CD14-positive monocyte (primary cell): ENCODE measurements around the gene LRRC4C. TPM values are rescaled to one million over a fixed set of nuclear protein-coding genes. Genes with fewer than 3 reads are reported as not detected.

ENCODE experiments used
- DNase-seq, 3 donors: peaks; one replicate each; pipeline ENCODE4 v3.0.0-alpha.2; 2011 to 2022
- H2AFZ ChIP-seq: 2 replicates; pipeline ENCODE4 v1.6.0; 2012; ENCODE audit warnings: mild to moderate bottlenecking, low read depth, low read length, inconsistent platforms; ENCODE audit not compliant: insufficient read depth, poor library complexity, severe bottlenecking
- H3K27ac ChIP-seq, 2 donors: 1 replicate in 1 of 2; 2 replicates in 1 of 2; pipeline ENCODE4 v1.5.1; 2012 to 2013; ENCODE audit warnings: low read length in 2 of 2, control low read depth in 1 of 2, inconsistent platforms in 1 of 2, low read depth in 1 of 2, mild to moderate bottlenecking in 1 of 2
- H3K27me3 ChIP-seq, 2 donors: one replicate each; pipeline versions ENCODE4 v1.6.0 to v1.6.1; 2011 to 2013; ENCODE audit warnings: low read length in 2 of 2; ENCODE audit not compliant: control insufficient read depth in 2 of 2, insufficient read depth in 2 of 2
- H3K36me3 ChIP-seq, 2 donors: replicated peaks in 1 of 2; 1 replicate in 1 of 2; 2 replicates in 1 of 2; pipeline versions ENCODE4 v1.5.1 to v1.6.1; 2012 to 2013; ENCODE audit warnings: low read length in 2 of 2, control low read depth in 1 of 2, inconsistent platforms in 1 of 2, mild to moderate bottlenecking in 1 of 2; ENCODE audit not compliant: insufficient read depth in 2 of 2, control insufficient read depth in 1 of 2
- H3K4me1 ChIP-seq, 2 donors: 1 replicate in 1 of 2; 2 replicates in 1 of 2; pipeline versions ENCODE4 v1.5.1 to v1.6.1; 2012 to 2013; ENCODE audit warnings: low read length in 2 of 2, control low read depth in 1 of 2, inconsistent platforms in 1 of 2, mild to moderate bottlenecking in 1 of 2, moderate library complexity in 1 of 2; ENCODE audit not compliant: insufficient read depth in 2 of 2, control insufficient read depth in 1 of 2
- H3K4me2 ChIP-seq: replicated peaks from 2 replicates; pipeline ENCODE3; 2012; ENCODE audit warnings: low read length, moderate library complexity, mild to moderate bottlenecking; ENCODE audit not compliant: poor library complexity, severe bottlenecking; ENCODE audit errors: extremely low read depth
- H3K4me3 ChIP-seq, 3 experiments: fragments of 200-600 bp in 1 of 3; sonication (generic) in 1 of 3; replicated peaks in 1 of 3; 1 replicate in 2 of 3; 2 replicates in 1 of 3; pipeline ENCODE4 v1.5.1; 2011 to 2013; ENCODE audit warnings: low read length in 3 of 3, mild to moderate bottlenecking in 3 of 3, control low read depth in 2 of 3, low read depth in 2 of 3, inconsistent platforms in 1 of 3, moderate library complexity in 1 of 3
- H3K79me2 ChIP-seq: 2 replicates; pipeline ENCODE4 v1.6.0; 2012; ENCODE audit warnings: mild to moderate bottlenecking, control low read depth, inconsistent platforms, low read length, moderate library complexity; ENCODE audit not compliant: insufficient read depth
- H3K9ac ChIP-seq: 2 replicates; pipeline ENCODE4 v1.6.0; 2017; ENCODE audit warnings: low read length, mild to moderate bottlenecking; ENCODE audit not compliant: insufficient read depth, poor library complexity, severe bottlenecking
- H3K9me3 ChIP-seq, 2 donors: replicated peaks in 1 of 2; 1 replicate in 1 of 2; 2 replicates in 1 of 2; pipeline versions ENCODE4 v1.5.1 to v1.6.1; 2012 to 2013; ENCODE audit warnings: low read length in 2 of 2, control low read depth in 1 of 2; ENCODE audit not compliant: control insufficient read depth in 1 of 2, insufficient read depth in 1 of 2
- H4K20me1 ChIP-seq: 2 replicates; pipeline ENCODE4 v1.6.0; 2012; ENCODE audit warnings: mild to moderate bottlenecking, low read length, control low read depth, moderate library complexity; ENCODE audit not compliant: insufficient read depth
- H3K27ac Mint-ChIP-seq, 7 donors: one replicate each; pipeline ENCODE4 v1.8.0; 2020; ENCODE audit warnings: mild to moderate bottlenecking in 7 of 7, mixed read lengths in 7 of 7, moderate library complexity in 6 of 7, inconsistent platforms in 2 of 7
- H3K27me3 Mint-ChIP-seq, 3 donors: one replicate each; pipeline ENCODE4 v1.8.0; 2021 to 2022; ENCODE audit warnings: low read depth in 3 of 3, mild to moderate bottlenecking in 3 of 3, mixed read lengths in 3 of 3, moderate library complexity in 3 of 3, inconsistent platforms in 1 of 3
- H3K36me3 Mint-ChIP-seq, 2 donors: one replicate each; pipeline ENCODE4 v1.8.0; 2020; ENCODE audit warnings: mixed read lengths in 2 of 2, inconsistent platforms in 1 of 2, mild to moderate bottlenecking in 1 of 2
- H3K4me1 Mint-ChIP-seq: one replicate; pipeline ENCODE4 v1.8.0; 2020; ENCODE audit warnings: mild to moderate bottlenecking, mixed read lengths
- H3K4me3 Mint-ChIP-seq, 2 donors: one replicate each; pipeline ENCODE4 v1.8.0; 2020; ENCODE audit warnings: mild to moderate bottlenecking in 2 of 2, mixed read lengths in 2 of 2, moderate library complexity in 1 of 2
- H3K9me3 Mint-ChIP-seq, 7 donors: one replicate each; pipeline ENCODE4 v1.8.0; 2020 to 2022; ENCODE audit warnings: mixed read lengths in 7 of 7, mild to moderate bottlenecking in 6 of 7, moderate library complexity in 6 of 7, inconsistent platforms in 2 of 7
- CTCF ChIP-seq: fragments of 200-600 bp; IDR thresholded peaks from one replicate; pipeline ENCODE4 v1.8.0; 2022; ENCODE audit warnings: antibody characterized with exemption, mild to moderate bottlenecking
- WGBS: methylation state at CpG from one replicate; pipeline ENCODE4 v1.1.5; 2013; ENCODE audit warnings: missing lambda C conversion rate; ENCODE audit not compliant: insufficient coverage; 5-methylcytosine and 5-hydroxymethylcytosine counted together
- intact Hi-C, 2 donors: fragments of 100-400 bp; cut with micrococcal nuclease; formaldehyde crosslinking; loops; one replicate each; pipeline versions ENCODE4 v1.15.0 to v1.15.1; 2023
- polyA plus RNA-seq, 3 donors: library from polyadenylated mRNA; depleted of rRNA in 1 of 3; unstranded in 2 of 3; stranded (reverse) in 1 of 3; fragments of 300-500 nt in 2 of 3; fragments of >200 nt in 1 of 3; fragmentation: Illumina TruSeq in 2 of 3; gene quantifications; 1 replicate in 2 of 3; 2 replicates in 1 of 3; pipeline ENCODE4 v1.2.3, GENCODE V29; 2012 to 2021

LRRC4C gene
- polyA plus RNA-seq, 3 donors = not detected

GRCh38 chr11:41051919-41052635 is 407.4 kb downstream of the LRRC4C start:
- Histone ChIP-seq H3K27me3 (no peaks in the 10 kb centered on the region), H3K9ac (no peak overlapping the region), H2AFZ (no peak overlapping the region), H3K36me3 (no peaks in the 10 kb centered on the region), H3K27ac (no peak overlapping the region), H3K4me1 (no peaks in the 10 kb centered on the region), H3K4me2 (no peak overlapping the region), H4K20me1 (no peaks in the 10 kb centered on the region), H3K4me3 (no peak overlapping the region), H3K9me3 (peaks cover 2 to 3% of the 10 kb centered on the region in 2 donors), H3K79me2 (no peaks in the 10 kb centered on the region)
- intact Hi-C loops = no loop called here
- H3K27ac Mint-ChIP-seq = no peak overlapping the region
- H3K4me3 Mint-ChIP-seq = no peak overlapping the region
- no CpG with 5 or more reads among the region's 3 CpGs for WGBS
- TF ChIP-seq CTCF = no peak
- H3K9me3 Mint-ChIP-seq = peaks cover 0 to 9% (median 0%) of the 10 kb centered on the region in 7 donors
- H3K36me3 Mint-ChIP-seq = no peaks in the 10 kb centered on the region
- DNase-seq = no peak
- peaks cover 0 to 1% (median 0%) of the 10 kb centered on the region in 3 donors for H3K27me3 Mint-ChIP-seq
- H3K4me1 Mint-ChIP-seq = no peaks in the 10 kb centered on the region

GRCh38 chr11:41050791-41051190 is 408.7 kb downstream of the LRRC4C start:
- DNase-seq = no peak
- H3K27ac ChIP-seq = no peak overlapping the region
- H3K4me3 Mint-ChIP-seq = no peak overlapping the region

More at GRCh38 chr11:41050791-41051190, 408.7 kb downstream of the LRRC4C start:
- Mint-ChIP-seq H3K36me3 (no peaks in the 10 kb centered on the region), H3K9me3 (peaks cover 0 to 2% (median 0%) of the 10 kb centered on the region in 7 donors), H3K27me3 (peaks cover 0 to 1% (median 0%) of the 10 kb centered on the region in 3 donors), H3K27ac (no peak overlapping the region), H3K4me1 (no peaks in the 10 kb centered on the region)
- Histone ChIP-seq H3K9me3 (no peaks in the 10 kb centered on the region), H3K4me1 (no peaks in the 10 kb centered on the region), H3K36me3 (no peaks in the 10 kb centered on the region), H3K9ac (no peak overlapping the region), H2AFZ (no peak overlapping the region), H3K27me3 (no peaks in the 10 kb centered on the region), H4K20me1 (no peaks in the 10 kb centered on the region), H3K4me2 (no peak overlapping the region), H3K79me2 (no peaks in the 10 kb centered on the region), H3K4me3 (no peak overlapping the region)
- no peak for TF ChIP-seq CTCF
- intact Hi-C loops = no loop called here
